Stimulated activated naive CD4-positive, alpha-beta T cell treated with Interleukin-2 at 50 U/mL for 16 hours (primary cell): Measurements from ENCODE around the gene POLA1.

Experiments used
- DNase-seq: peaks from one replicate; lab custom pipeline; 2025; lab: John Stamatoyannopoulos, UW

POLA1 gene

GRCh38 chrX:24982306-24982965 is 288.7 kb downstream of the POLA1 start:
- no peak for DNase-seq

GRCh38 chrX:24983931-24984330 is 290.2 kb downstream of the POLA1 start:
- DNase-seq, result no peak

GRCh38 chrX:24985120-24985519 is 291.4 kb downstream of the POLA1 start:
- no peak for DNase-seq

GRCh38 chrX:24987731-24988130 is 294.0 kb downstream of the POLA1 start:
- no peak for DNase-seq

GRCh38 chrX:24988314-24988713 is 294.6 kb downstream of the POLA1 start:
- no peak for DNase-seq

GRCh38 chrX:24990535-24990934 is 296.8 kb downstream of the POLA1 start:
- no peak for DNase-seq

- no peak for DNase-seq
These were observed 300.2 kb downstream of the POLA1 start for GRCh38 chrX:24993879-24994278.

- no peak for DNase-seq
These were observed 302.5 kb downstream of the POLA1 start for GRCh38 chrX:24996096-24996709.

GRCh38 chrX:24999511-24999910 is 305.8 kb downstream of the POLA1 start:
- no peak for DNase-seq

GRCh38 chrX:25001808-25002660 is 308.3 kb downstream of the POLA1 start:
- no peak for DNase-seq

- DNase-seq, result no peak
These were observed 308.9 kb downstream of the POLA1 start for GRCh38 chrX:25002661-25003020.

GRCh38 chrX:25003066-25003849 is 309.5 kb downstream of the POLA1 start:
- no peak for DNase-seq

GRCh38 chrX:25004040-25004439 is 310.3 kb downstream of the POLA1 start:
- DNase-seq, result no peak

- DNase-seq, result no peak
These were observed 310.8 kb downstream of the POLA1 start for GRCh38 chrX:25004485-25005032.

GRCh38 chrX:25005034-25005381 is 311.3 kb downstream of the POLA1 start:
- no peak for DNase-seq

GRCh38 chrX:25005382-25006185 is 311.9 kb downstream of the POLA1 start:
- no peak for DNase-seq

GRCh38 chrX:25006586-25007058 is 312.9 kb downstream of the POLA1 start:
- no peak for DNase-seq

GRCh38 chrX:25007059-25008053 is 313.6 kb downstream of the POLA1 start:
- DNase-seq, result no peak

GRCh38 chrX:25009407-25009806 is 315.7 kb downstream of the POLA1 start:
- DNase-seq, result no peak
